Fibroblast of upper back skin (primary cell): ENCODE data around the gene MS4A14.
"Not testable (repeated sequence)": the region's sequence is repeated elsewhere in the genome, so short reads cannot be mapped to it uniquely, and the experiment has no call there.

Experiments used
- DNase-seq: peaks from one replicate; pipeline ENCODE4 v3.0.0-alpha.2; 2013

MS4A14 gene, protein sequence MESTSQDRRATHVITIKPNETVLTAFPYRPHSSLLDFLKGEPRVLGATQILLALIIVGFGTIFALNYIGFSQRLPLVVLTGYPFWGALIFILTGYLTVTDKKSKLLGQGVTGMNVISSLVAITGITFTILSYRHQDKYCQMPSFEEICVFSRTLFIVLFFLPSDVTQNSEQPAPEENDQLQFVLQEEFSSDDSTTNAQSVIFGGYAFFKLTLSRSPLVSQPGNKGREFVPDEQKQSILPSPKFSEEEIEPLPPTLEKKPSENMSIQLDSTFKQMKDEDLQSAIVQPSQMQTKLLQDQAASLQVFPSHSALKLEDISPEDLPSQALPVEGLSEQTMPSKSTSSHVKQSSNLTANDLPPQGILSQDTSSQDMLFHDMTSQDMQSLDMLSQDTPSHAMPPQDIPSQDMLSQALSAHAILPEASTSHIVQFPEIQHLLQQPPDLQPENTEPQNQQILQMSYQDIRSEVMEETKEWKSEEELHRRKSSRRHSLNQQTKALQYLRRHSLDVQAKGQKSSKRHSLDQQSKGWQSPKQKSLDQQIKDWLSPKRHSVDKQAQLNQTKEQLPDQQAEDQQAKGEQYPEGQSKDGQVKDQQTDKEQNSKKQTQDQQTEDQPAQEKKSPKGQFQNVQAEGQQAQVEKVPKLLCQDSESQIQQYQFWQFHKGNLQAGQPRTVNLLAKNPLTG

DNA sequence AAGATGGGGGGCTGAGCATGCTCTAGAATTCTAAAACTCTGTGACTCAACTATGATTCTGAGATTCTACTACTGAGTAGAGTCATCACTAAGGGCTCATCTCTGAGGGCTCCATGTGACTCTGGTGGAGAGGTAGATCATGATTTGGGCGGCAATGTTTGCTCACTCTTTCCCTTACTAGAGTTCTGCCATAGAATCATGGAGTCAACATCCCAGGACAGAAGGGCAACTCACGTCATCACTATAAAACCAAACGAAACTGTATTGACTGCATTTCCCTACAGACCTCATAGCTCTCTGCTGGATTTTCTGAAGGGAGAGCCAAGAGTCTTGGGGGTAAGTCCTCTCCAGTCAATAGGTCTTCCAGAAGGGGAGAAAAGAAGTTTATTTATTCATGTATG is at the start of gene MS4A14:
MS4A14 (plus strand) TSS at position 78 of the 400 bp plus-strand sequence; CDS start at position 198, 120 bp downstream.
- DNase-seq = no peak

DNA sequence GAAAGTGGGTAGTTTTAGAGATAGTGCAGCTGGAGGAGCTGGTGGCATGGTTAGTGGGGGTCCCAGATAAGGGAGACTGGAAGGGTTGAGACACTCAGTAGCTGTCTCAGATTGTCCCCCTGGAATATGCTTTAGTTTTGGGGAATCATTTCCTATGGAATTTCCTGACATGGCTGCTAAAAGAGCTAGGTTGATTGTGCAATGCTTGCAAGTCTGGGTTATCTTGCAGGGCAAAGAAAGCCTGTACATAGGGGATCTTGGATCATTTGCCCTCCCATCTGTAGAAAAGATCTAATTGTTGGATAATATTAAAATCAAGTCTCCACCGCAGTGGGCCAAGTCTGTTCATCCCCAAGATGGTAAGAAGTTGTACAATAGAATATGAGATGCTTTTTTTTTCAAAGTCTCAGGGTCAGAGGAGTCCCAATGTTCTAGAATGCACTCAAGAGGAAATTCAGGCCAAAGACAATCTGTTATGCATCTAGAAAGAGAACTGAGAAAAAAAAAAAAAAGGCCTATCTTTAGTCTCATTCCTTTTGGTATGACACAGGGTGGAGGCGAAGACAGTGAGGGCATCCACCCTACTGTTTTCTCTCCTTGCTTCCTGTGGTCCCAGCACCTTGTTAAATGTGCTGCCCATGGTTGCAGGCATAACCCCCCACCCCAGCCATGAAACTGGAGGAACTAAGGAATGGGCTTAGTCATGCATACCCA is 49.0 kb upstream of the MS4A14 start:
- no peak for DNase-seq

DNA sequence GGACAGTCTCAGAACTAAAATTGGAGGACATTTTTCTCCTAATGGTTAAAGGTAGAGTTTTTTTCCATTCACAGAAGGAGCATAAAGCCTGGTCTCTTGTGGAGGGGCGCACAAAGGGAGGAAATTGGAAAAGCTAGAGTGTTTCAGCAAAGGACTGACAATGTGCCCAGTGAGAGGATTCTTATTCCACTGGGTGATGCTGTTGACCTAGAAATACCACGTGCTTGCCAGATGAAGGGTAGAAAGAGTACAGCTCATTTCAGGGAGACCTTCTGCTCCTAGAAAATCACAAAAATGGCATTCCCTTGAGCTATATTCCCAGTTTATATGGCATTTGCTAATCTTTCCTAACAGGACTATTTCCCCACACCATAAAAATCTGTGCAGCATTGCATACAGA is 48.1 kb upstream of the MS4A14 start:
- no peak for DNase-seq

DNA sequence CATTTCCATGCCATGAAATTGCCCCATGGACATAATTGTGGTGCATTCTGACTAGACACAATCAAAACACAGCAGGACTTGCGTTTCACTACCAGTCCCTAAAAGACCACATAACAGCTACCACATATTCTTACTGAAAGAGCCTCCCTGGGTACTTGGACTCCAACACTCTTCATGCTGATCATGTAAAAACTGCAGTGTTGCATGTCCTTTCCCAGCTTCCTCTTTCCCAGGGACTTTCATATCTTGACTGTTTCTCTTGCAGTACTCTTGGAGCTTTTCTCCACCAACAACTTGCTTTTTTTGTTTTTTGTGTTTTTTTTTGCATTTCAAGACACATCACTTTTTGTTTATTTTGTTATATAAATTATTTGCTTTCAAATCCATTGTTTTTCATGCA is 46.3 kb upstream of the MS4A14 start:
- DNase-seq = no peak

DNA sequence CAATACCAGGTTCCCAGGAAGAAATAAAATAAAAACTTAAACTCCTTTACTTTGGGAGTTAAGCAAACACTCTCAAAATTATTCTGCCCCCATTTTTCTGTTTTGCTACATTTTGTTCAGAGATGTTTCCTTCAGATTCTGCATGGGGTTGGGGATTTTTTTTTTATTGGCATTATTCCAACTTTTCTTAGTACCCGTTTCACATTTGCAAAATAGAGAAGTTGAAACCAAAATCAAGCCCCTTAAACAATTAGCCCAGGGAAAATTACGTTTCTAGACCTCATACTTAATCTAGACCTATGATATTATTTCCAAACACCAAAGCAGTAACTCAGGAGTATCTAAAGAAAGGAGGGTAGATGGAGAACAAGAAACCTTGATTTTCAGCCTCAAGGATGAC is 38.5 kb upstream of the MS4A14 start:
- DNase-seq = no peak

DNA sequence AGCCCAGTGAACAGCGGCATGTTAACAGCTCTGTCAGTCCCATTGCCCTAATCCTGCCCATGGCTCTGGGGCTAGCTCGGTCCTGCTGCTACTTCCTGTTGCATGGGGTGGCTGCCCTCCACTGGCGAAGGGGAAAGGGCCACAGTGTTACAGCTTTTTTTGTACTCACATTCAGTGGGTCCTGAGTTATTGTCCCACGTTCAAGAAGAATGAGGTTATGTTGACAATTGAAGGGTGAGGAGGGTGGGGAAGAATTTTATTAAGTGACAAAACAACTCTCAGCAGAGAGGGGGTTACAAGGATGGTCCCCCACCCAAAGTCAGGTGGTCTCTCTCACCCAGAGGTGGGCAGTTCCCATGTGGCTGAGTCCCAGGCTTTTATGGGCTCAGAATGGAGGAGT is 35.6 kb upstream of the MS4A14 start:
- DNase-seq = no peak

DNA sequence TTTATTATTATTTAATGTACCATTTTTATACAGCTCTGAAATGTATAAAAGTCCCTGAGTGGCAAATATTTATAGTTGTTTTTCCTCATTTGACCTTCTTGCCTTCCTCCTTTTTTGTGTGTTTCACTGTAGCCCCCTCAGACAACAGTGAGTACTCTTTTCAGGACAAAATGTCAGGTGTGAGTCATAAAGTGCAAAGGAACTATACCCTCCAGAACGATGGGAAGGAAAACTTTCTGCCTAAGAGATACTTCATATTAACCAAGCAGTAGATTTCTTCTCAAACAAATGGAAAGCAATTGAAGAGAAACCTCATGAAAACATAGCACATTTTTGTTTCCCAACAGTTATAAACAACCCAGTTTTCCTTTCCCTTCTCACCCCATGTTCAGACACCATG is 34.0 kb upstream of the MS4A14 start:
- DNase-seq = no peak

DNA sequence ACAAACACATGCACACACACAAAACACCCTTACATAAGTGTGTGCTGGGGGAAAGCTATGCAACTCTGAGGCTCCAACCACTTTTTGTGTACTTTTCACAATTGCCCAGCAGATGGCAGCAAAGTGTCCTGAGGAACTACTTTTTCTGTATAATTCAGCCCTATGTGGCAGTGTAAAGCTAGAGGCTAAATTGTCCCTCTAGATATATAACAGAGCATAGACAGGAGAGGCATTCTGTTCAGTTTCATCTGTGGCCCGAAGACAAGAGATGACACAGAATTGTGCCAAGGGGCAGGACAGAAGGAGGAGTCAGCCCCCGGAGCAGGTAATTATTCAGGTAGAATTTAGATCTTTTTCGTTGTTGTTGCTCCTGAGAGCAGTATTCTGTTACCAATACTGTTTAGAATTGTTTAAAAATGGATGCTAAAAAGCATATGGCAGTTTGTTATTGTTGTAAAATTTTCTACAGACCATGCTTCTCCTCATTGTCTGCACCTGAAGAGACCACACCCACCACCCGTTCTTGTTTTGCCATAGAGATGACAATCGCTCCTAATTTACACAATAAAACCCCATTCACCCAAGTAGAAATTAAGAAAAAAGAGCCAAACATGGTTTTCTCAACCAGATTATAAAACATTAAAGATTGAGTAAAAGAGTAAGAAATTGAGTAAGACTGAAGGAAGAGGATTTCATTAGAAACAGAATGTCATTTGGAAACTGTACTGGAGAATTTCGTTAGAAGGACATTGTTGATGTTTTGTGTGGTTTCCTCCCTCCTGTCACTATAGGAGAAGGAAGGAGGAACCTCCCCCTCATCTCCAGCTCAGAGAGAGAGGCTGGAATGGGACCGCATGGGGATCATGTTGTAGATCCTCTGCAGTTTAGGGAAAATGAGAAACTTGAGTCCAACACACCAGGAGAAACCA is 32.5 kb upstream of the MS4A14 start:
- DNase-seq = peak; percentile 26

DNA sequence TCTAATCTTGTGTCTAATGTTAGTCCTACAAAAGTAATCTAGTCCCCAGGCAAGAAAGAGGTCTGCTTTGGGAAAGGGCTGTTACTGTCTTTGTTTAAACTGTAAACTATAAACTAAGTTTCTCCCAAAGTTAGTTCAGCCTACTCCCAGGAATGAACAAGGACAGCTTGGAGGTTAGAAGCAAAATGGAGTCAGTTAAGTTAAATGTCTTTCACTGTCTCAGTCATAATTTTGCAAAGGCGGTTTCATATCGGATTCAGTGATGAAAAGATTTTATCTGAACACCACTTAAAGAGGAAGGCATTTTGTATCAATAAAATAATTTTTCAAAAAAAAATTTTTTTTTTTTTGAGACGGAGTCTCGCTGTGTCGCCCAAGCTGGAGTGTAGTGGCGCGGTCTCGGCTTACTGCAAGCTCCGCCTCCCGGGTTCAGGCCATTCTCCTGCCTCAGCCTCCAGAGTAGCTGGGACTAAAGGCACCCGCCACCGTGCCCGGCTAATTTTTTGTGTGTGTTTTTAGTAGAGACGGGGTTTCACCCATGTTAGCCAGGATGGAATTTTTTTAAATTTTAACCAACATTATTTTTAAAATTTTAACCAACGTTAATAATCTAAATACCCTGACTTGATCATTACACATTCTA is 29.9 kb upstream of the MS4A14 start:
- not testable (repeated sequence) for DNase-seq

DNA sequence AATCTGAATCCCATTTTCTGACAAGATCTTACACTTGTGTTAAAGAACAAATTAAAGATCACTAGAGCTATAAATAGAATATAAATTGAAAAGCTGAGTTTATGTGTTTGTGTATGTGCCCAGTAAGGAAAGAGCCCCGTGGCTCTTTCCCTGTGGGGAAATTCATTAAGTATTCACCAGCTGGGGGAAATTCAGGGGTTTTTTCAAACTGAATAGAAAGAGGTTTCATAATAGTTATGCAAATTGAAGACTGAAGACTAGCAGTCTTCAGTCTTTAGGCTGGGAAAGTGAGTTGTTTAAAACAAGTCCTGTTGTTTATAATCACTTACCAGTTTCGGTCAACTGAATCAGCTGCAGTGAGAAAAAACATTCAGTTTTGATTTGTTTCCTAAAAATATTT is 29.2 kb upstream of the MS4A14 start:
- DNase-seq = no peak

DNA sequence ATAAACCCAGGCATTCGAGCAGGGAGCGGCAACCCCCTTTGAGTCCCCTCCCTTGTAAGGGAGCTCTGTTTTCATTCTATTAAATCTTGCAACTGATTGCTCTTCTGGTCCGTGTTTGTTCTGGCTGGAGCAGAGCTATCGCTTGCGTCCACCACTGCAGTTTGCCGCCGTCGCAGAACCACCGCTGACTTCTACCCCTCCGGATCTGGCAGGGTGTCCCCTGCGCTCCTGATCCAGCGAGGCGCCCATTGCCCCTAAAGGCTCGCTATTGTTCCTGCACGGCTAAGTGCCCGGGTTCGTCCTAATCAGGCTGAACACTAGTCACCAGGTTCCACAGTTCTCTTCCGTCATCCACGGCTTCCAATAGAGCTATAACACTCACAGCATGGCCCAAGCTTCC is 28.4 kb upstream of the MS4A14 start:
- DNase-seq = no peak

DNA sequence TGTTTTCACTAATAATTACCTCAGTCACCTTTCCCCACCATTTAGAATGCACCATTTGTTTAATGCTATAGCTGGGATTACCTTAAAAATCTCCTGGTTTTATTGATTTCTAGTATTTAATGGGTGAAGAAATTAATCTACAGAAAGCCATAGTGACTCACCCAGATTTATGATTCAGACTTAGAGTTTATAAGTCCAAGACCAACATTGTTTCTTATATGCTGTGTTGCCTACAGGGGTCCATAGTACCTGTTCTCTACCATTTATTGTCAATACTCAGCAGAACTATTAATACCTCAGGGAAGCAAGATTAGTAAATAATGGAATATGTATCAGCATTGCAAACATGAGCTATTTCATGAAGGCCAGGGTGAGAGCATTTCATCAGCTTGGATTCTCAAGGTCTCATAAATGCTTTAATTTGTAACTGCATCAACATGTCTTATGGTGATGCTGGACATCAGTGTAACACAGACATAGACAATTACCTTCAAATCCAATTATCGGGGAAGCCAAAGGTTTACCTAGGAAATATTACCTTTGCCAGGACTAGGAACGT is 25.9 kb upstream of the MS4A14 start:
- no peak for DNase-seq

DNA sequence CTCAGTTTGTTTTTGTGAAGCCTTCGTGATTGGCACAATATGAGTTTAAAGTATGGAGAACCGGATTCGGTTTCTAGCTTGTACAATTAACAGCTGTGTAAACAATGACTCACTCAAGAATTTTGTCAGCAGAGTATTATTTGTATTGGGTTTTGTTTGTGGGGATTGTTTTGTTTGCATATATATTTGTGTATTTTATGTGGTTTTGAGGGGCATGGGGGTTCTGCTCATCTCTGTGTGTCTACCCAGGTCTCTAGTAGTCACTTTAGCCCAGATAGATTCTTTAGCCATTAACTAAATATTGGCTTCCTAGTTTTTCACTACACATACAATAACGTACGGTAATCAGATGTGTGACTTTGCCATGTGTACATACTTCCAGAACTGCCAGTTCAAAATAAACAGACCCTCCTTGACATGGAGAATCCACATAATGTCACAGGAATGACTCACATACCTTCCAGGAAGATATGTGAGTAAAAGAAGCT is 25.4 kb upstream of the MS4A14 start:
- no peak for DNase-seq

DNA sequence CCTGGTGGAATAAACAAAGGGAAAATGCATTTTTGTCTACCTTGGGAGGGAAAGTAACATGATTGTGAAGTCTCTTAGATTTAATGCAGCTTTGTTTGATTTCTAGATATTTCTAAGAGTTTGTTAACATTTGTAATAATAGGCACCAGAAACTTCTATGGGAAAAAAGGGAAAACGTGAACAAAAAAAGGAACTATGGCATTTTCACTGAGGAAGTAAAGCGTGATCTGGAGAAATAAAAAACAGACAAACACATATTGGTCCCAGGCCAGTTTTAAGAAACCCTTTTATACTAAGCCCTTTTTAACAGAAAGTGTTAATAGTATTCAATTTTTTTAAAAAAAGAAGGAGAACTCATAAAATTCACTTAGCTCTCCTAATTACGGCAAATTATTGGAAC is 24.9 kb upstream of the MS4A14 start:
- no peak for DNase-seq

DNA sequence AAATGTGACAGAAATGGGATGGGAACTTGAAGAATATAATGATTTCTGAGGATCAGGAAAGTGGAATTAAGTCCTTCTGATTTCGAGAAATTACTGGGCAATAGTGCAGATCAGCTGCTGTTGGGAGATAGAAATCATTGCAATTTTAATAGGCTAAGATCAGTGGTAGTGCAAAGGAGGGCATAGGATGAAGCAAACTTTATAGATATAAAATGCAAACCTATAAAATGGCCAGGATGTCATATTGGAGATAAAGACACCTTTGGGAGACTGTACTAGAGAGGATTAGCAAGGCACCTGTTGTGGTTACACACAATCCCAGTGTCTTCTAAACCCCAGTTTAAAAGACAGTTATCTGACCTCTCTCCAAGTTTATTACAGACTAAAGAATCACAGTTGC is 24.4 kb upstream of the MS4A14 start:
- DNase-seq = no peak

DNA sequence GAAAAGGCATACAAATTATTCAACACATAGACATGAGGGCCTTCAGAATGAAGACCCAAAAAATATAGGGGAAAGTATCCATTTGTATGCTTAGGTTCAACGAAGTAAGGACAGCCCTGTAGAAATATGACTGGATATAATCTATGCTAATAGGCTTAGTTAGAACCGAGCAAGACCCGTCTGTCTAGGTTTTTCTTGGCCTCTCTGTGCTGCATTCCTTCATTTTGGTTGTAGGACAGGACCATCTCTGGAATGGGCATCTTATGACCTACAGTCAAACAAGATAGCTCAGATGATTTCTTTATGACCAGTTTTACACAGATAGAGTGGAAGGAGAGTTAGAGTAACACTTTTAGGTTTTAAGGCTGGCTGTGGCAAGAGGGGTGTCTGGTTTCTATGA is 23.5 kb upstream of the MS4A14 start:
- no peak for DNase-seq

DNA sequence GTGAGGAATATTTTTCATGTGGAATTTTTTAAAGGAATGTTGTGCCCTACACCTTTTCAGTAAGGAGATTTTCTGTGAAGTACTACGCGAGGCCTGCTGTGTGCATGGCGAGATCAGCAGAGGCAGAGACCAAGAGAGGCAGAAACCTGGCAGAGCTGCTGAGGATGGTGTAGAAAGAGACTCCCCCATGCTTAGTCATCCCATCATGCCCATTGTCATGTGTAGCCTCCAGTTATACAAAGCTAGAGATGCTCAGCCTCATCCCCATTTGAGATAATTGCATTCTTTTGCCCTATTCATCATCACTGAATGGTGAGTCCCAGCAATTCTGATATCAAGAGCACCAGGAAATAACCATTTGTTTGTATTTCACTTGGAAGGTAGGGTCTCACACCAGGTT is 20.9 kb upstream of the MS4A14 start:
- DNase-seq = no peak

DNA sequence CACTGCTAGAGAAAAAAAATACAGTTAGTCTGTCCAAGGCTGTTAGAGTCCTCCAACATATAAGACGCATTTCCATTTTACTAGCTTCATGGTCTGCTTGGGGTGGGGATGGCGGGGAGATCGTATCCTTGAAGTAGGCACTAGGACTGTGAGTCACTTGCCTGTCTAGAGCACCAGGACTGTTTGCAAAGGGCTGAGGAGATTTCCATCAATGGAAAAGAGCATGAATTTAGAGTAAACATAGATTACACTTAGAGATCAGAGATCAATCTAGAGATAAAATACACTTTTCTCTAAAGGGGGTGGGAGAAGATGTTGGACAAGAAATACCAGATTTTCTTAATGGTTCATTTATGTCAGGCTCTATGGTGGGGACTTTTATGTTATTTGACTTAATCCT is 19.7 kb upstream of the MS4A14 start:
- no peak for DNase-seq

DNA sequence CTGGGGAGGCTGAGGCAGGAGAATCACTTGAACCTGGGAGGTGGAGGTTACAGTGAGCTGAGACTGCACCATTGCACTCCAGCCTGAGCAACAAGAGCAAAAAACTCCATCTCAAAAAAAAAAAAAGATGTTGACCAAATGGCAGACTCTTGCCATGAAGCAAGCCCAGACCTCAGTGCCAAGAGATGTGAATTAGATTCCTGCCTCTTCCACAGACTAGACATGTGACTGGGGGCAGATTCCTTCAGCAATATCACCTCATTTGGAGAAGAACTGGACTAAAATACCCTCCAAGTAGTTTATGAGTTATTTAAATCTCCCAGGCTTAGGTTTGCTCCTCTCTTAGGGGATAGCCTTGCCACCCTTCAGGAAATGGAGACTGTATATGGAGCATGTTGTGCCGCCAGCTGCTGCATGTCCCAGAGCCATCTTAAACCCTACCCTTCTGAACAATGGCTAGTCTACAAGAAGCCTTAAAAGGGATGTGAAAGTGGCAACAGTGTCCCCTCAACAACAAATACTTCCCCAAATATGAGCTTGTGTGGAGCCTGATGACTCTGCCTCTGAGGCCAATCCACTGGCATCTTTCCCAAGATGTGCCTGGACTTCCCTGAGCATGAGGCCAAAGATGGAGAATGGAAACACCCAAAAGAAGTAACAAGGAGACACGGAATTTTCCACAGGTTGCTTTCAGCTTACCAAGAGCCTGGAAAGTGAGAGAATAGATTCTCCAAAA is 18.7 kb upstream of the MS4A14 start:
- no peak for DNase-seq

DNA sequence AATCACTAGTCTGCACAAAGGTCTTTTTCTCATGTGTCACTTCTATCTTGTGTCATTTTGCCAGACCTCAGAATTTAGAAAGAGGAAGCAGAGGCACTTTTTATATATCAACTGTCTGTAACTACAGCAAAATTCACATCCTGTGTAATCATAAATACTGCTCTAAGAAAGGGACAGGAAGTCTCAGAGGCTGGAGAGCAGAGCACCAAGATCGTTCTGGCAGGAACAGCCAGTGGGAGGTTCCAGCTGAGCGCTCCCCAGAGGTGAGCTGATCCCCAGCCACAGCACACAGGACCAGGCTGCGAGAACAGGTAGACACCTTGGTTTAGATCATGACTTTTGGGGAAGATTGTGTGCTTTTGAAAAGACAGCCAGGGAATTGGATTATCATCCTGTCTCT is 17.9 kb upstream of the MS4A14 start, which contains the start of gene MS4A7:
MS4A7 (plus strand) TSS at position 179 of the 400 bp plus-strand sequence. CDS start 4,610 bp downstream, outside the sequence.
- no peak for DNase-seq
